Embryonic facial prominence (tissue), 1 donor: ENCODE measurements around the gene XPNPEP3.
"Not testable (repeated sequence)": the region's sequence is repeated elsewhere in the genome, so short reads cannot be mapped to it uniquely, and the experiment has no call there.

ENCODE experiments used
- DNase-seq: peaks from one replicate; pipeline ENCODE4 v3.0.0-alpha.2; 2016; ENCODE audit errors: extremely low spot score

The XPNPEP3 gene

GRCh38 chr22:40856513-40857308, at the start of gene XPNPEP3, which contains the start of gene ST13:
XPNPEP3 (plus strand) TSS chr22:40857148; CDS start chr22:40857182, 34 bp downstream.
ST13 (minus strand) TSS chr22:40856639; CDS start chr22:40856540, 99 bp downstream.
- peak; percentile 96 for DNase-seq

DNA sequence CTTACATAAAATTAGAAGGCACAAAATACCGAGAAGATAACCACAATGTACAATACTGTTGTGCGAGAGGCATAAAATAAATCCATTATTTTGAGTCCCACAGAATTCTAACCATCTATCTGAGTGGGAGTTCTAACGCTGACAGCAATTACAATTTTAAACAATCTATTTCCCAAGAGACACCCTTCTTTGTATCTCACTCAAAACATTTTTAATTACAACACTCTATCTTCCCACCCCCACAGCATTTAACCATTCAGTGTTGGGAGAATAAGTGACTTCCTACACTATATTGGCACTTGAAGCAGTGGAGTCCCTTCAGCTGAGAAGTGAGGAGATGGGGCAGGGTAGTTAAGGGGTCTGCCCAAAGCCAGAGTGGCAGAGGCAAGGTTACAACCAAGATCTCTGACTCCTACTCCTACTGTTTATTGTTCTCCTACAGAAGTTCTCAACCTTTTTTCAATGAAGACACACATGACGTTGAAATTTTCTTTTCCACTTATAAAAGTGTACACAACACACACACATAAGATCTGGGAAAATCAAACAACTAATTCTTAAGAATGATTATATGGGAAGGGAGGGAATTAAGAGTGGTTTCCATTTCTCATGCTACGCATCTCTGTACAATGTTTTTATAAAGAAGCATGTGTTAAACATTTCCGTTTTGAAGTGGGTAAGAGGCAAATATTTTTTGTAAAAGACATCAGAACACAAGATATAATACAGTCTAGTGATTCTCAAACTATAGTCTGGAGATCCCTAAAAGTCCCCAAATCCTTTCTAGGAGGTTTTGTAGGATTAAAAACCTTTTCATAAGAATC, 48.7 kb upstream of the XPNPEP3 start:
- DNase-seq = no peak

DNA sequence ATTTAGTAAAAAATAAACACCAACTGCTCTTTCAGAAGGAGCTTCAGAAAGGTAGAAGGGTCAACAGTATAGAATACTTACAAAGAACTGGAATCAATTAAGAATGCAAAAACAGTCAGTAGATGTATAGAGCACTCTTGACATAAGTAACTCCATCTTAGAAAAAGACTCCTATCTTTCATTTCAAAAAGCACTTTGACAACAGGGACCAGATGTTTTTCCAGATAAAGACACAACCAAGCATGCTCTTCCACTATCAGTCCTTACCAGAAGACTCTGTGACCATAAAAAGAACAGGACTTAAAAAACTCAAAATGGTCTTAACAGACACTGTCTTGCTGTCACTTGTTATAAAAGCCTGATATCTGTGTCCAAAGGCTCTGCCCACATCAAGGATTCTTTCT, 43.0 kb upstream of the XPNPEP3 start:
- DNase-seq = no peak

DNA sequence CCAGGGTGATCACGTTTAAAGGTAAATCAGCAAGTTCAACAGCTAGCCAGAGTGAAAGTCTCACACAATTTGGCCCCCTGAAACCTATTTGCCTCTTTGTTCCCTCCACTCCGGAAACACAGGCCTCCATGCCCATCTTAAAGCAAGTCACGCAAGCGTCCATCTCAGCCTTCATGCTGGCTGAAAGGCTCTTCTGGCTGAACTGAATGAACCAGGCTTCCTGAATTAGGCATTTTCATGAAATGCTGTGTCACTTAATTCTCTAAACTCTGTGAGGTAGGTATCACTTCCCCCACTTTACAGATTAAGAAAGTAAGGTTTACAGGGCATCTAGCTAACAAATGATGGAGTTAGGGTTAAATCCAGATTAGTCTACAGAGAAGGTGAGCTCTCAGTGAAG, 39.2 kb upstream of the XPNPEP3 start:
- no peak for DNase-seq

DNA sequence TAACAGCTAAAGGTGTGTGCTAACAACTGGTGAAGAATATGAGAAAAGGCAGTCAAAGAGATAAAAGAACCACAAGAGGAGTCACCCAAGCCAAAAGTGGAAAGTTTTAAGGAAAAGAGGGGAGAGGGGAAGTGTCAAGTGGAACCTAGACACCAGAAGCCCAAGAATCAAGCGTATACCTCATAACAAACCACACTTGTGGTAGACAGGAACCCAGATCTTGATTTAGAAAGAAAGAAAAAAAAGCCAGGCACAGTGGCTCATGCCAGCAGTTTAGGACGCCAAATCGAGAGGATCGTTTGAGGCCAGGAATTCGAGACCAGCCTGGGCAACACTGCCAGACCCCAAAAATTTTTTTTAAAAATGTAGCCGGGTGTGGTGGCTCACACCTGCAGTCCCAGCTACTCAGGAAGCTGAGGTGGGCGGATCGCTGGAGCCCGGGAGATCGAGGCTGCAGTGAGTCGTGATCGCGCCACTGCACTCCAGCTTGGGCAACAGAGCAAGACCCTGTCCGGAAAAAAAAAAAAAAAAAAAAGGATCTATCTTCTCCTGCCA, 38.7 kb upstream of the XPNPEP3 start:
- no peak for DNase-seq

DNA sequence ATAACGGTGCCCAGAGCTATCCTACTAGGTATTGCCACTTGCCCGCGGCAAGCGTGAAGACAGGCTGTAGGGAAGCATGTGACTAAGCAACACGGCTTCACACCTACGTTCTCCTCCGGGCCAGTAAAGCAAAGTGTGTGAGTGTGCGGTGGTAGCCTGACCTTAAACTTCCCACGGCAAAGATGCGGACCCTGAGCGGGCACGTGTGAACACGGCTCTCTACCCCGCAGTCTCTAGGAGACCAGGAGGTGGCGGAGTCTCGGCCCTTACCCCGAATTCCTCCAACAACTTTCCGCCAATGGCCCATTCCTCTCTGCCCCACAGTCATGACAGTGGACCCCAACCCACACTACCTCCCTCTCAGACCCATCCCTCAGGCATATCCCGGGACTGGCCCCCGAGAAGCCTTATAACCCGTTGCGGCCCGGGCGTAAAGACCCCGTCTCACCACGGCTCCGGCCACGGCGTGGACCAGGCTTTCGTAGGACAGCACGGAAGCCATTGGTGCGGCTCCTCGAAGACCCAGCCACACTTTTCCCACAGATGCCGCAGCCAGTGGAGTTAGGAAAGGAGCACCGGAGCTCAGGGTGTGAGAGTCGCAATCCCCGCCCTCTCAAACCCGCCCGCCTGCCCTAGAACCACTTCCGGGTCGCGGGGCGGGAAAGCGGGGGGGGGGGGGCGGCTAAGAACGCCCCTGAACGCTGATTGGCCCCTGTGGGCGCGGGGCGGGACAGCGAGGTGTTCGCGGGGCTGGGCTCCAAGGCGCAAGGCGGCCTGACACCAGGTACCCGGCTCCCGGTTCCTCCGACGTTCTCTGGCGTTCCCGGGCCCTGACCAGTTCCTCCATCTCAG, 38.0 kb upstream of the XPNPEP3 start, which contains the start of gene SLC25A17:
Gene SLC25A17, minus strand, starts transcription at position 600 of the 852 bp plus-strand sequence. Its CDS starts 98 bp downstream, at position 502.
- peak; percentile 72 for DNase-seq

GRCh38 chr22:40819599-40820140, 37.3 kb upstream of the XPNPEP3 start:
- DNase-seq = no peak

DNA sequence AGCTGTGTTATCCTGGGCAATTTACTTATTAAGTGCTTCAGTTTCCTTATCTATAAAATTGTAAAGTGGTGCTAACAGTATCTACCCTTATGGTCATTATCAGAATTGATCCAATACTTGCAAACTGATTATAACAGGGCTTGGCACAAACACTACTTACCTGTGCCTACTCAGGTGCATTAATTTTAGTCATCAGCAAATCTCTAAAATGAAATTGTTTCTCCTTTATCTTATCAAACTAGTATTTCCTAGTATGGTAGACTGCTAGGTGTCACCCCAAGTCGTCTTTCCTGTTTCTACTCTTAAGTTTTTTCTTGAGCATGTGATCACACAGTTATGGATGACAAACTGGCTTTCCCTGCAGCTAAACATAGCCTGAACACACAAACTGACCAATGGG, 33.5 kb upstream of the XPNPEP3 start:
- no peak for DNase-seq

DNA sequence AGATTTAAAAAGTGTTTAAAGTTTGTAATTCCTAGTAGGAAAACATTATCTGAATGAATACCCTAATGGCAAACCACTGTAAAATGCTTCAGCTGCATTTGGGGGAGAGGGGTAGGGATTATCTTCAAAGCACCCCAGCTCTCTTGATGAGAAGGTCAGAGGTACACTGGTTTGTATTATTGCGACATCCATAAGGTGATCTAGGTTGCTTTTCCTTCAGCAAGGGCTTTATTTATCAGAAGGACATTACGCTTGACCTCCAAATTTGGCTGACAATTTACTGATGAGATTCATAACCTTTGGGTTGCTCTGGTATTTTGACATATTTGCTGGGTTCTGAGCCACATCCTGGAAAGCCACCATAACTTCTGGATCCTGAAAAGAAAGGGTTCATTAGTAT, 30.7 kb upstream of the XPNPEP3 start:
- not testable (repeated sequence) for DNase-seq

GRCh38 chr22:40826984-40827741, 29.8 kb upstream of the XPNPEP3 start:
- no peak for DNase-seq

GRCh38 chr22:40829131-40829530, 27.8 kb upstream of the XPNPEP3 start:
- no peak for DNase-seq

- no peak for DNase-seq
Observed at GRCh38 chr22:40834619-40835018, 22.3 kb upstream of the XPNPEP3 start.

DNA sequence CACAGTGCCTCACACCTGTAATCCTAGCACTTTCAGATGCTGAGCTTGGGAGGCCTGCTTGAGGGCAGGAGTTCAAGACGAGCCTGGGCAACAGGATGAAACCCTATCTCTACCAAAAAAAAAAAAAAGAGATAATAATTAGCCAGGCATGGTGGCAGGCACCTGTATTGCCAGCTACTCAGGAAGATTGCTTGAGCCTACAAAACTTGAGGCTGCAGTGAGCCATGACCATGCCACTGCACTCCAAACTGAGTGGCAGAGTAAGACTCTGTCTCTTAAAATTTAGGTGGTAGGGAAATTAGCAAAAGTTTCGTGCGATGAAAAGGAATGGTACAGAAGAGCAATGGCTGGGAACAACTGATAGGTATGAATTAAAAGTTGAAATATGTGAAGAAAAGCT, 18.5 kb upstream of the XPNPEP3 start:
- no peak for DNase-seq

GRCh38 chr22:40844951-40845350, 12.0 kb upstream of the XPNPEP3 start:
- DNase-seq = no peak

GRCh38 chr22:40845816-40846215, 11.1 kb upstream of the XPNPEP3 start:
- DNase-seq = not testable (repeated sequence)

GRCh38 chr22:40853333-40853732, 3.6 kb upstream of the XPNPEP3 start:
- DNase-seq = no peak

DNA sequence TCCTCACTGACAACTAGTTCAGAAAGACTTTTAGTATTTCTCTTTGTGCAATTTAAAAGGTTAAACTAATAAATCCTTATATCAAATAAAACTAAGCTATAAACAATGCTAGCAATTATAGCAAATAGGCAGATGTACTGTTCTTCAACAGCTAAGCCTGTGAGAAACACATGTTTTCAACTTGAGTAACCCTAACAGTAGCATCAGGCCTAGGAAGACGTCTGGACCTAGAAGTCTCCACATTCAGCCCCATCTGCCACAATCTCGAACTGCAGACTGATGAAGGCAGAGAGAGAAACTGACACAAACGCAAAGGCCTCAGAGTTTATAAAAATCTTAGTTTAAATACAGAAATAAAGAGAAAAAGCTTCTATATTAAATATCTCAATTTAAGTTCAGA, 3.0 kb upstream of the XPNPEP3 start:
- DNase-seq = no peak

GRCh38 chr22:40855071-40855978, 1.6 kb upstream of the XPNPEP3 start:
- no peak for DNase-seq

GRCh38 chr22:40855979-40856512, 902 bp upstream of the XPNPEP3 start:
- DNase-seq = no peak
